ACC112 (cell line): Measurements from ENCODE around the gene NOB1.
A peak's percentile ranks its signal among the peaks of the same experiment; 100 is the strongest.
"Not testable (repeated sequence)": the region's sequence is repeated elsewhere in the genome, so short reads cannot be mapped to it uniquely, and the experiment has no call there.

Experiments used
- H2AFZ ChIP-seq: fragments of 200-600 bp; sonication (generic); one replicate; pipeline ENCODE4 v1.6.0; 2017; ENCODE audit warnings: antibody characterized with exemption, low read length; ENCODE audit not compliant: unreplicated experiment
- H3K27ac ChIP-seq: fragments of 200-600 bp; sonication (generic); 2 replicates; pipeline ENCODE4 v1.5.1; 2014; ENCODE audit warnings: low read depth, mild to moderate bottlenecking, antibody characterized with exemption, low read length, moderate library complexity
- H3K27me3 ChIP-seq: fragments of 200-600 bp; sonication (generic); 2 replicates; pipeline ENCODE4 v1.6.1; 2014; ENCODE audit warnings: mild to moderate bottlenecking, antibody characterized with exemption, low read length, moderate library complexity, mixed read lengths; ENCODE audit not compliant: insufficient read depth
- H3K36me3 ChIP-seq: fragments of 200-600 bp; sonication (generic); 2 replicates; pipeline ENCODE4 v1.6.1; 2016; ENCODE audit warnings: mild to moderate bottlenecking, antibody characterized with exemption, low read length, moderate library complexity, mixed read lengths; ENCODE audit not compliant: insufficient read depth
- H3K4me1 ChIP-seq: fragments of 200-600 bp; sonication (generic); one replicate; pipeline ENCODE4 v1.6.1; 2016; ENCODE audit warnings: low read length, mixed read lengths; ENCODE audit not compliant: insufficient read depth, unreplicated experiment, control insufficient read depth
- H3K4me3 ChIP-seq: fragments of 200-600 bp; sonication (generic); 2 replicates; pipeline ENCODE4 v1.5.1; 2014; ENCODE audit warnings: mild to moderate bottlenecking, low read depth, low read length
- H3K79me2 ChIP-seq: fragments of 200-600 bp; sonication (generic); one replicate; pipeline ENCODE4 v1.6.0; 2016; ENCODE audit warnings: low read length; ENCODE audit not compliant: control insufficient read depth, unreplicated experiment, insufficient read depth

The NOB1 gene

DNA sequence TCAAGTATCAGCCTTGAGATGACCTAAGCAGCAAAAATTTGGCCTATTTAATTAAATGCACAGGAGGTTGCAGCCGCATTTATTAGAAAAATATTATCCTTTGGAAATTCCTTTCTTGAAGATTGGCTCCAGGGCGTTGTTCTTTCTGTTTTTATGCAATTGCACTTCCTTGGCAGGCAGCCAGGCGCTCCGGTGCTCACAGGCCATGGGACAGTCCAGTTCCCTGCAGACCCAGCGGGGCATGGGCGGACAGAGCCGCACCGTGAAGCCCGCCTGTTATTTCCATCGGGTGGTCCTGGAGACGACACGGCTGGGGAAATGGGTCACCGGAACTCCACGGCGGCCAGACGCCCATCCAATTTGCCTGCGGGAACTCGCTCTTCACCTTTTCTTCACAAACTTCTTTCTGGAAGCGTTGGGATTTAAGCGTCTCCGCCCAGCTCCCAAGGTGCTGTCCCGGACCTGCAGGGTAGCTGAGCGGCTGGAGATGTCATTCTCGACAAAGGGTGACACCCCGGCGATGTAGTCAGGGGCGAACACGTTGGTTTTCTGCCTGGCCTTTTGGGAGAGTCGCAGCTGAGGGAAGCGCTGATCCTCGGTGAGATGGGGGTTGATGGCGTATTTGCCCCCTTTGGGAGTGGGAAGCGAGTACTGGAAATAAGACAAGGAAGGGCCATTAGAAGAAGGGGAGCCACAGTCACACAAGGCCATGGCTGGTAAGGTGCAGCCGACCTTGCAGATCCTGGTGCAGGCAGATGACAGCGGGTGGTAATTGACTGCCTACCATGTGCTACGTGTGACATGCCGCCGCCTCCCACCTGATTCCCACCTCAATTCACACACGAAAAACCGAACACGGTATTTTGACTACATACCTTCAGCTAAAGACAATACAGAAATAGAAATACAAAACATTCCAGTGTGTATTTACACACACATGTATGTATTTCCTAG, 12.5 kb downstream of the NOB1 start:
- Histone ChIP-seq H3K4me3 (0 out of 2 replicates have a peak overlapping the region, but pooled peaks have one; percentile 13), H3K4me1 (peaks cover 14% of the 10 kb centered on the region), H2AFZ (no peak overlapping the region), H3K36me3 (peaks cover 35% of the 10 kb centered on the region; the same call in 1 of the 2 replicates), H3K27me3 (no peaks in the 10 kb centered on the region), H3K27ac (peak overlapping the region; percentile 51), H3K79me2 (peaks cover 6% of the 10 kb centered on the region)

DNA sequence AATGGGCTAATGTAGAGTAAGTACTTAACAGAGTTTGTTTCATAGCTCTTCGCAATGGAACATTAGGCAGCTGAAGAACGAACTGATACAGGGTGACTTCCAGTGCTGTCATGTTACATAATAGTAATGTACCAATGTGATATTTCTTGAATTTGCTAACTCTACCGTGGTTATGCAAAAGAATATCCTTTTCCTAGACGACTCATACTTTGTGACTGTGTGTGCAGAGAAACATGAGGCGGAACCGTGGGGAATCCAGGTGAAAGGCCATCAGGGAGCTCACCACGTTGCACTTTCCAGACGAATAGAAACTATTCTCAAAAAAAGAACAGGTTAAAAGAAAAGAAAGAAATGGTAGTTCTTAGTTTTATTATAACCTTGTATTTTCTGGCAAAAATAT, 13.2 kb downstream of the NOB1 start:
- Histone ChIP-seq H3K4me1 (peaks cover 14% of the 10 kb centered on the region), H3K4me3 (peak overlapping the region; percentile 13; the same call in 1 of the 2 replicates), H3K79me2 (peaks cover 6% of the 10 kb centered on the region), H2AFZ (no peak overlapping the region), H3K36me3 (peaks cover 35% of the 10 kb centered on the region; the same call in 1 of the 2 replicates), H3K27me3 (no peaks in the 10 kb centered on the region), H3K27ac (peak overlapping the region; percentile 51)

DNA sequence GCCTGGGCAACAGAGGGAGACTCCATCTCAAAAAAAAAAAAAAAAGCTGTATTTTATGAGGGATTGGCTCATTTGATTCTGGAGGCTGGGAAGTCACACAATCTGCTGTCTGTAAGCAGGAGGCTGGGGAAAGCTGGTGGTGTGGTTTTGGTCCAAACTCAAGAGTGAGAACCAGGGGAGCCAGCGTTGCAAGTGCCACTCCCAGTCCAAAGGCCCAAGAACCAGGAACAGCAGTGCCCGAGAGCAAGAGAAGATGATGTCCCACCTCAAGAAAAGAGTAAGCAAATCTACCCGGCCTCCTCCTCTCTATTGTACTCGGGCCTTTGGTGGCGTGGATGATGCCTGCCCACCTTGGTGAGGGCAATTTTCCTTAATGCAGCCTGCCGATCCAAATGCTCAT, 22.6 kb downstream of the NOB1 start:
- H2AFZ ChIP-seq: no peak overlapping the region
- peaks cover 13% of the 10 kb centered on the region for H3K79me2 ChIP-seq
- H3K27ac ChIP-seq: no peak overlapping the region
- peaks cover 13% of the 10 kb centered on the region for H3K4me1 ChIP-seq
- H3K27me3 ChIP-seq: no peaks in the 10 kb centered on the region
- no peak overlapping the region for H3K4me3 ChIP-seq
- H3K36me3 ChIP-seq: no peaks in the 10 kb centered on the region

DNA sequence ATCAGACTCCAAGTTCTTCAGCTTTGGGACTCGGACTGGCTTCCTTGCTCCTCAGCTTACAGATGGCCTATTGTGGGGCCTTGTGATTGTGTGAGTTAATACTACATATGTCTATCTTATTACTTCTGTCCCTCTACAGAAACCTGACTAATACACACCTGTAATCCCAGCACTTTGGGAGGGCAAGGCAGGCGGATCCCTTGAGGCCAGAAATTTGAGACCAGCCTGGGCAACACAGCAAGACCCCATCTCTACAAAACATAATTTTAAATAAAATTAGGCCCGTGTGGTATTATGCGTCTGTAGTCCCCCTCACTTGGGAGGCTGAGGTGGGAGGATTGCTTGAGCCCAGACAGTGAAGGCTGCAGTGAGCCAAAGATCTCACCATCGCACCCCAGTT, 23.4 kb downstream of the NOB1 start:
- H3K27me3 ChIP-seq, H3K4me3 ChIP-seq, H2AFZ ChIP-seq, H3K36me3 ChIP-seq, H3K27ac ChIP-seq: not testable (repeated sequence)
- H3K4me1 ChIP-seq: peaks cover 16% of the 10 kb centered on the region
- peaks cover 15% of the 10 kb centered on the region for H3K79me2 ChIP-seq

DNA sequence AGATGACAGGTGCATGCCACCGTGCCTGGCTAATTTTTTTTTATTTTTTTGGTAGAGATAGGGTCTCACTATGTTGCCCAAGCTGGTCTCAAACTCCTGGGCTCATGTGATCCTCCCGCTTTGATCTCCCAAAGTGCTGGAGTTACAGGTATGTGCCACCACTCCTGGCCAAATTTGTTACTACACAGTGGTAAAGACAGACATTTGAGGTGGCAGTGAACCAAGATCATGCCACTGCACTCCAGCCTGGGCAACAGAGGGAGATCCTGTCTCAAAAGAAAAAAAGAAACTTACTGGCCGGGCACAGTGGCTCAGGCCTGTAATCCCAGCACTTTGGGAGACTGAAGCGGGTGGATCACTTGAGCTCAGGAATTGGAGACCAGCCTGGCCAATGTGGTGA, 25.7 kb downstream of the NOB1 start:
- not testable (repeated sequence) for H3K27ac ChIP-seq, H3K4me3 ChIP-seq, H2AFZ ChIP-seq, H3K36me3 ChIP-seq, H3K27me3 ChIP-seq
- Histone ChIP-seq H3K4me1 (peaks cover 16% of the 10 kb centered on the region), H3K79me2 (peaks cover 37% of the 10 kb centered on the region)

DNA sequence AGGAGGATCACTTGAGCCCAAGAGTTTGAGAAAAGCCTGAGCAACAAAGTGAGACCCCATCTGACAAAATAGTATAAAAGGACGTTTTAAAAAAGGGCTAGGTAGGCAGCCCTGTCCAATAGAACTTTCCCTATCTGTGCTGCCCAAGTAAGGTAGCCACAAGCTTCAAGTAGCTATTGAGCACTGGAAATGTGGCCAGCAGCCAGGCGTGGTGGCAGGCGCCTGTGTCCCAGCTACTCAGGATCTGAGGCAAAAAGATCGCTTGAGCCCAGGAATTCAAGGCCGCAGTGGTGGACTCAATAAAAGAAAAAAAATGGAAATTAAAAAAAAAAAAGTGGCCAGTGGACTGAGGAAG, 26.8 kb downstream of the NOB1 start:
- Histone ChIP-seq H3K4me1 (peaks cover 19% of the 10 kb centered on the region), H3K4me3 (peak overlapping the region; percentile 87), H3K27ac (peak overlapping the region; percentile 96), H3K36me3 (0 out of 2 replicates have a peak, but pooled peaks cover 3% of the 10 kb centered on the region), H3K27me3 (no peaks in the 10 kb centered on the region), H2AFZ (no peak overlapping the region), H3K79me2 (peaks cover 48% of the 10 kb centered on the region)

DNA sequence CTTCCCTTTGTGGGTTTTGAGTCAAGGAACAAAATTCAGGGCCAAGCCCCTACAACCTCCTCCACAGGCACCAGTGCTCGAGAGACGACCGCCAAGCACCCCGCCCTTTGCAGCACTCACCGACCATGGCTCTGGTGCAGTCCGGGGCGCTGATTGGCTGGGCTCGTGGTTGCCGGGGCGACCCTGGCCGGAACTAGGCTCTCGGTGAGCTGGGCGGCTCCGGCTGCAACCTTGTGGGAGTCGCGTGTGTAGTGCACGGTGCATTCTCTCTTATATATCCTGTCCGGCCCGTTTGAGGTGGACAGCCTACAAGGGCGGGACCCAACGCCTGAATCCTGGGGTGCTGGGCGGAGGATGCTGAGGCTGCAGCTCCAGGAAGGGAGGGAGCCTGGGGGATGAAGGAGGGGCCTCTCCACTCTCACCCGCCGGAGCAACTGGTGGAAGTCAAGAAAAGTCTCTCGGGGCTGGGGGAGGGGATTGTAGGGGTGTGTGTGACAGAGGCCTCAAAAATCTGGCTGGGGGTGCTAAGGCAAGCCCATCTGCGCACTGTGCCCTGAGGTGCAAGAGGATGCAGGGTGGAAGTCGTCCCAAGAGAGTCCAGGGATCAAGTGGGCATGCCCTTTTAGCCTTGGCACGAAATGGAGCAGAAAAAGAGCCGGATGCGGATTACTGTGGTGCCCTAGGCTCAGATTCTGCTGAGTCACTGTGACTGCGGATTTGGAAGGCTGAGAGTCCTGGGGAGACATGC, 28.2 kb downstream of the NOB1 start, which contains the start of gene NQO1:
NQO1 (minus strand) TSS at position 248 of the 748 bp plus-strand sequence; CDS start at position 127, 121 bp downstream.
- peaks cover 62% of the 10 kb centered on the region for H3K79me2 ChIP-seq
- peak within 1 kb of the TSS; percentile 43 for H2AFZ ChIP-seq
- H3K27me3 ChIP-seq: no peaks in the 10 kb centered on the region
- peak within 1 kb of the TSS; percentile 96 for H3K27ac ChIP-seq
- peak within 1 kb of the TSS; percentile 87 for H3K4me3 ChIP-seq
- H3K4me1 ChIP-seq: peaks cover 19% of the 10 kb centered on the region
- peaks cover 9% of the 10 kb centered on the region; the same call in 1 of the 2 replicates for H3K36me3 ChIP-seq

DNA sequence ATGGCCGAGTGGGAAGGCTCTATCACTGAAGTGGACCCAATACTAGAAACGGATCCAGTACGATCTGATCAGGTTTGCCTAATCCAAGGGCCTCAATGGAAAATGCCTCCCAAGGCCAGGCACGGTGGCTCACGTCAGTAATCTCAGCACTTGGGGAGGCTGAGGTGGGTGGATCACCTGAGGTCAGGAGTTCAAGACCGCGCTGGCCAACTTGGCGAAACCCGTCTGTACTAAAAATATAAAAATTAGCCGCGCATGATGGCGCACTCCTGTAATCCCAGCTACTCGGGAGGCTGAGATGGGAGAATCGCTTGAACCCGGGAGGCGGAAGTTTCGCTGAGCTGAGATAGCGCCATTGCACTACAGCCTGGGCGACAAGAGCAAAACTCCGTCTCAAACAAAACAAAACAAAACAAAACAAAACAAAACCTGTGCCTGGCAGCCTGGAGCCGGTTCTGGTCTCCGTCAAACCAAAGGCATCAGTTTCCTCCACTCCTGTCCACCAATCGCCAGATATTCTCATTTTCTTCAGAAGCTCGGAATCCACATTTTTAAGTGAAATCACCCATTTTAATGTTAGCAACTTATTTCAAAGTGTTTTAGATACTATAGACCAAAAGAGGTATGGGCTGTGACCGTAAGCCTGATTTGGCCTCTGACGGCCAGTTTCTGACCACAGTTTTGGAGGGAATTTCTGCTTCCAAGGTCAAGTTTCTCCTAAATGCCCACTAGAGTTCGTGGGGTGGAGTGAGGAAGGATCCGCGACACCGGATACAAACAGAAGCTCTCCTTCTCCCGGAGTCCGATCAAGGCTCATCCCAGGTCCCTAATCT, 29.0 kb downstream of the NOB1 start:
- peaks cover 70% of the 10 kb centered on the region for H3K79me2 ChIP-seq

DNA sequence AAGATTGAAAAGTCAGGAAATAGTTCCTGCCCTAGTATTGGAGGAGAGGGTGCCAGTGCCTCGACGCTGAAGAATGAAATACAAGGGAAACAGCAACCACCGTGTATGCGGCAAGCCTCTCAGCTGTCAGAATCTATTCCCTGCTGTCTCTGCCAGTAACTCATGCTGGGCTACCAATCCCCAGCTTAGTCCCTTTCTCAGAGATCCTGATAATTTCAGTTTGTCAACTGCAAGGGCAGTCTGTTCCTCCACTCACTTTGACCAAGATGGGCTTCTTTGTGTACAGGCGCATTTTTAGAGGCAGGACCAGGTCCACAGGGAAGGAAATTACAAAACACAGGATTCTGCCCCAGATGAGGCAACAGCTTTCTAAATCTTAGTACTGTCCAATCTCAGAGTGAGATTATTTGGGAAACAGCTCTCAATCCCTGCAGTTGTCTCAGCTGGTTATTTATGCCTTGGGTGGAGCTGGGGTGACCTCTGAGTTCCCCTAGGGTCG, 29.7 kb downstream of the NOB1 start:
- H3K27ac ChIP-seq: peak overlapping the region; percentile 96
- H3K27me3 ChIP-seq: no peaks in the 10 kb centered on the region
- H3K4me3 ChIP-seq: peak overlapping the region; percentile 87
- H3K79me2 ChIP-seq: peaks cover 75% of the 10 kb centered on the region
- H2AFZ ChIP-seq: no peak overlapping the region
- H3K36me3 ChIP-seq: peaks cover 14% of the 10 kb centered on the region
- H3K4me1 ChIP-seq: peaks cover 23% of the 10 kb centered on the region

More for the DNA sequence above, 29.0 kb downstream of the NOB1 start:
- peak overlapping the region; percentile 96 for H3K27ac ChIP-seq
- peak overlapping the region; percentile 43 for H2AFZ ChIP-seq
- H3K4me3 ChIP-seq: peak overlapping the region; percentile 87
- peaks cover 23% of the 10 kb centered on the region for H3K4me1 ChIP-seq
- H3K36me3 ChIP-seq: peaks cover 14% of the 10 kb centered on the region
- H3K27me3 ChIP-seq: no peaks in the 10 kb centered on the region

DNA sequence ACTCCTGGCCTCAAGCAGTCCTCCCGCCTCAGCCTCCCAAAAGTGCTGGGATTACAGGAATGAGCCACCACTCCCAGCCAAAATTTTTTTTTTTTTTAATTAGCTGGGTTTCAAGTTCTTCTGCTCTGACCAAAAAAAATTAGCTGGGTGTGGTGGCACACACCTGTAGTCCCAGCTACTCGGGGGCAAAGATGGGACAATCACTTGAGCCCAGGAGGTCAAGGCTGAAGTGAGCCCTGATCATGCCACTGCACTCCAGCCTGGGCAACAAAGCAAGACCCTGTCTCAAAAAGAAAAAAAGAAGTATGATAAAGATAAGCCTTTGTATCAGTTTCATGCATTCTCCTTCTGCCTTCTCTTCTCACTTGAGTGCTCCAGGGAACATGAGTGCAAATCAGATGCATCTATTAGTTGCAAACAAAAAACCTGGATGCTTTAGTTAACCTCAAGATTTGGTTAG, 30.3 kb downstream of the NOB1 start:
- peak overlapping the region; percentile 87 for H3K4me3 ChIP-seq
- H3K4me1 ChIP-seq: peaks cover 23% of the 10 kb centered on the region
- peaks cover 78% of the 10 kb centered on the region for H3K79me2 ChIP-seq
- H3K27me3 ChIP-seq: no peaks in the 10 kb centered on the region
- peaks cover 15% of the 10 kb centered on the region for H3K36me3 ChIP-seq
- H3K27ac ChIP-seq: peak overlapping the region; percentile 96; the same call in 1 of the 2 replicates
- H2AFZ ChIP-seq: no peak overlapping the region
